ENCODE data around the gene HAPSTR1. TPM values are rescaled to one million over a fixed set of nuclear protein-coding genes. Genes with fewer than 3 reads are reported as not detected.

The HAPSTR1 gene
- total RNA-seq, 1 donor from 2014 or later = 143 TPM

DNA sequence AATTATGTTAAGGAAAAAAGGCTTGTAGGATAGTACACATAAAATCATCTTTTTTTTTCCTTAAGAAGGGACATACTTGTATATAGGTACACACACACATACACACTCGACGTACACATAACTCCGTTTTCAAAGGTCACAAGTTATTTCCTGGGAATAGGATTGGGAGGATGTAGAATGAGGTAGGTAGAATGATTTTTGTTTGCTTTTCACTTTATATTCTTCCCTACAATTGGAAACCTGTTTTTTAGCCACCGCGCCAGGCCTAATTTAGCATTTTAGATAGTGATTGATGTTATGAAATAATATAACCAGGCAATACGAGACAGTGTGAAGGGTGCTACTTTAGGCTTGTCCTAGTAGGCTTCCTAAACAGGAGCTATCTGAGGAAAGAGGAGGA is 1.8 kb upstream of the HAPSTR1 start:
- Mint-ChIP-seq H3K27ac (ENCODE audit: unreplicated experiment) (peak overlapping the region; percentile 36), H3K36me3 (ENCODE audit: unreplicated experiment) (peaks cover 9% of the 10 kb centered on the region), H3K9me3 (ENCODE audit: unreplicated experiment) (peaks cover 17% of the 10 kb centered on the region), H3K4me1 (ENCODE audit: low read depth, unreplicated experiment) (peaks cover 3% of the 10 kb centered on the region), H3K4me3 (ENCODE audit: unreplicated experiment) (peak overlapping the region; percentile 83), H3K27me3 (ENCODE audit: unreplicated experiment) (peaks cover 16% of the 10 kb centered on the region)
- TF ChIP-seq CTCF (IDR thresholded peaks at IDR 0.05; ENCODE audit: partially characterized antibody, unreplicated experiment) = no peak
- DNase-seq = no peak

DNA sequence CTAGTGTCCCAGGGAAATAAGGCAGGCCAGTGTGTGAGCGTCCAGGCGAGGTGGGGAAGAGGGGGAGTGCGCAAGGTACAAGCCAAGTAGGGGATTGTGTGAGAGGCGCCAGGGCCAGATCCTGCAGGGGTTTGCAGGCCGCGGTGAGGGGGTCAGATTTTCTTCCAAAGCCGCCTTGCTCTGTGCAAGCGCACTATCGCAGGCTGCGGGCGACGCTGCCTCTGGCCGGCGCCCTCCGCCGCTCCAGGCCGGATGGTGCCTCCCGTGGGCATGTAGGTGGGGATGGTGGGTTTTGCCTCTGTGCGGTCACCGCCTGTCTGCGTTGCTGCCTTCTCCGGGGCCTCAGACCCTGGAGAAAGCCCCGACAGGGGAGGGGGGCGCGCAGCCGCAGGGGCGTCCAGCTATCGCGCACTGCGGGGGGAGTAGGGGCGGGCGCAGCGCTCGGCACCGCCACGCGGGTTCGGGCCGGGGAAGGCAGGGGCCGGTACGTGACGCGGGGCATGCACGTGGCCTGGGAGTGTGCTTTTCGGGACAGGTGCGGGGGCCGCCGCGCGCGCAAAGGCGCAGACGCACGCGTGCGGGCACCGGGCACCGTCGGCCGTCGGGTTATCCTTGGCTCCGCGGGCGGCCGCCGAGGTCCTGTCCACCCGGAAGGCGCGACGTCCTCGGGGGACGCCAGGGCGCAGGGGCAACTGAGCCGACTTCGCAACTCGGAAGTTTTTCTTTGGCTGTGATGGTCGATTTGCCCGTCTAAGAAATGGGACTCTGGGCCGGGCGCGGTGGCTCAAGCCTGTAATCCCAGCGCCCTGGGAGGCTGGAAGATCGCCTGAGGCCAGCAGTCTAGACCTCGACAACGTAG is 1.1 kb upstream of the HAPSTR1 start:
- Mint-ChIP-seq H3K27ac (ENCODE audit: unreplicated experiment) (peak overlapping the region; percentile 75), H3K9me3 (ENCODE audit: unreplicated experiment) (peaks cover 17% of the 10 kb centered on the region), H3K4me1 (ENCODE audit: low read depth, unreplicated experiment) (peaks cover 5% of the 10 kb centered on the region), H3K36me3 (ENCODE audit: unreplicated experiment) (peaks cover 9% of the 10 kb centered on the region), H3K27me3 (ENCODE audit: unreplicated experiment) (peaks cover 16% of the 10 kb centered on the region), H3K4me3 (ENCODE audit: unreplicated experiment) (peak overlapping the region; percentile 88)
- DNase-seq = peak; percentile 54
- no peak for TF ChIP-seq CTCF (IDR thresholded peaks at IDR 0.05; ENCODE audit: partially characterized antibody, unreplicated experiment)

GRCh38 chr16:9091867-9092281 is 430 bp downstream of the HAPSTR1 start:
- Mint-ChIP-seq H3K27ac (ENCODE audit: unreplicated experiment) (no peak overlapping the region), H3K36me3 (ENCODE audit: unreplicated experiment) (peaks cover 9% of the 10 kb centered on the region), H3K27me3 (ENCODE audit: unreplicated experiment) (peaks cover 16% of the 10 kb centered on the region), H3K4me1 (ENCODE audit: low read depth, unreplicated experiment) (peaks cover 14% of the 10 kb centered on the region), H3K4me3 (ENCODE audit: unreplicated experiment) (no peak overlapping the region), H3K9me3 (ENCODE audit: unreplicated experiment) (peaks cover 17% of the 10 kb centered on the region)
- no peak for TF ChIP-seq CTCF (IDR thresholded peaks at IDR 0.05; ENCODE audit: partially characterized antibody, unreplicated experiment)
- no peak for DNase-seq

DNA sequence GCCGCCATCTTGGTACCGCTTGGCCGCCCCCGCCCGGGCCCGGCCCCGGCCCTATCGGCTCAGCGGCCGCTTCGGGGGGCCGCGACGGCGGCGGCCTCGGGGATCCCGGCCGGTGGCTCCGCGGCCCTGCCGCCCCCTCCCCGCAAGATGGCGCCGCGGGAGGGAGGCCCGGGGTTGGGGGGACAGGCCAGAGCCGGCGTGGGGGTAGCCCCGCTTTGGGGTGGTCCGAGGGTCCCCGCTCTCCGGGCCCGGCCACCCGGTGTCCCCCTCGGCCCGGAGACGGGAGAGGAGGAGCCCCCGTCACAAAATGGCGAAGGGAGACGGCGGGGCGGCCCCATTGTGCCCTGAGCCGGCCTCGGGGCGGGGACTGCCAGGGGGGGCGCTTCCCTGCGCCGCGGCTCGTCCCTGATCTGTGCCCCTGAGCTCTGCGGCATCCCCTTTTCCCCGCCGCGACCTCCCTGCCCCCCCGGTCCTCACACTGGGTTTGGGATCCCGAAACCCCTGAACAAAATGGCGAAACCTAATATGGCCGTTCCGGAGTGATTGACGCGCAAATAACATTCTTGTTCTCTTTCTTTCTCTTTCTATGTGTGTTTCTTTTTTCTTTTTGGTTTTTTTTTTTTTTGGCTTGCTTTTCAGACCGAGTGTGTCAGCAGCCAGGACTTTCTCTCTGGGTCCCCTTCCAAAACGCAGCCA is 986 bp downstream of the HAPSTR1 start:
- Mint-ChIP-seq H3K9me3 (ENCODE audit: unreplicated experiment) (peaks cover 17% of the 10 kb centered on the region), H3K36me3 (ENCODE audit: unreplicated experiment) (peaks cover 9% of the 10 kb centered on the region), H3K27ac (ENCODE audit: unreplicated experiment) (peak overlapping the region; percentile 98), H3K4me1 (ENCODE audit: low read depth, unreplicated experiment) (peaks cover 15% of the 10 kb centered on the region), H3K4me3 (ENCODE audit: unreplicated experiment) (peak overlapping the region; percentile 91), H3K27me3 (ENCODE audit: unreplicated experiment) (peaks cover 16% of the 10 kb centered on the region)
- TF ChIP-seq CTCF (IDR thresholded peaks at IDR 0.05; ENCODE audit: partially characterized antibody, unreplicated experiment) = no peak
- DNase-seq = peak; percentile 41

DNA sequence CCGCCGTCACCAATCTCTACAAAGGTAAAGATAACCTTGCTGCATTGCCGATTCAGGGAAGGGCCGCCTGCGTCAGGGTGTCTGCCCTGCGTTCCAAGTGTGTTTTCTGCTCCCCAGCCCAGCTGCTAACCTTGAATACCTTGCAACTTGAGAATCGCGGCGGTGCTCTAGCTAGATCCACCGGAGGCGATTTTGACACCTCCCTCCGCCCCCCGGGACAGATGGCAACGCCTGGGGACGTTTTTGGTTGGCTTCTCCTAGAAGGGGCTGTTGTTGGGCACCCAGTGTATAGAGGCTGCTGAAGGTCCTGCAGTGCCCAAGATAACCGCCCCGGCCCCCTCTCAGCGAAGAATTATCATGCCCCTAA is 1.5 kb downstream of the HAPSTR1 start:
- peaks cover 16% of the 10 kb centered on the region for H3K27me3 Mint-ChIP-seq (ENCODE audit: unreplicated experiment)
- peaks cover 21% of the 10 kb centered on the region for H3K4me1 Mint-ChIP-seq (ENCODE audit: low read depth, unreplicated experiment)
- H3K4me3 Mint-ChIP-seq (ENCODE audit: unreplicated experiment) = peak overlapping the region; percentile 91
- peaks cover 9% of the 10 kb centered on the region for H3K36me3 Mint-ChIP-seq (ENCODE audit: unreplicated experiment)
- peak overlapping the region; percentile 98 for H3K27ac Mint-ChIP-seq (ENCODE audit: unreplicated experiment)
- DNase-seq = peak; percentile 61
- no peak for TF ChIP-seq CTCF (IDR thresholded peaks at IDR 0.05; ENCODE audit: partially characterized antibody, unreplicated experiment)
- peaks cover 17% of the 10 kb centered on the region for H3K9me3 Mint-ChIP-seq (ENCODE audit: unreplicated experiment)

Measured in glutamatergic neuron (in vitro differentiated cells).